ENCODE measurements around the gene DNAI1.
"Not testable (repeated sequence)": the region's sequence is repeated elsewhere in the genome, so short reads cannot be mapped to it uniquely, and the experiment has no call there.

DNAI1 gene

GRCh38 chr9:34458013-34458958 is at the start of gene DNAI1, which contains the start of gene FAM219A:
Gene DNAI1 (plus strand): TSS chr9:34458805. CDS start chr9:34459006, 201 bp downstream.
Gene FAM219A (minus strand): TSS chr9:34458570. CDS start chr9:34458263, 307 bp downstream.
- FAIRE-seq, result peak; percentile 76

GRCh38 chr9:34409154-34409553 is 49.5 kb upstream of the DNAI1 start:
- FAIRE-seq, result no peak
- no peak for DNase-seq (ENCODE audit: low spot score)

More at GRCh38 chr9:34458013-34458958, at the start of gene DNAI1, which contains the start of gene FAM219A:
- peak; percentile 99 for DNase-seq (ENCODE audit: low spot score)

GRCh38 chr9:34412336-34412735 is 46.3 kb upstream of the DNAI1 start:
- no peak for FAIRE-seq
- no peak for DNase-seq (ENCODE audit: low spot score)

- DNase-seq (ENCODE audit: low spot score) (peak; percentile 65), FAIRE-seq (peak; percentile 42)
Observed at GRCh38 chr9:34413231-34413852, 45.3 kb upstream of the DNAI1 start.

- DNase-seq (ENCODE audit: low spot score), result no peak
- no peak for FAIRE-seq
Observed at GRCh38 chr9:34417734-34418133, 40.9 kb upstream of the DNAI1 start.

GRCh38 chr9:34419716-34420504 is 38.7 kb upstream of the DNAI1 start:
- FAIRE-seq (no peak), DNase-seq (ENCODE audit: low spot score) (no peak)

- no peak for DNase-seq (ENCODE audit: low spot score)
- FAIRE-seq, result no peak
Observed at GRCh38 chr9:34426347-34427074, 32.1 kb upstream of the DNAI1 start.

- DNase-seq (ENCODE audit: low spot score) (no peak), FAIRE-seq (no peak)
Observed at GRCh38 chr9:34428325-34428958, 30.2 kb upstream of the DNAI1 start.

- DNase-seq (ENCODE audit: low spot score), result peak; percentile 62
- FAIRE-seq, result no peak
Observed at GRCh38 chr9:34430843-34431437, 27.7 kb upstream of the DNAI1 start.

GRCh38 chr9:34431667-34432066 is 26.9 kb upstream of the DNAI1 start:
- no peak for FAIRE-seq
- no peak for DNase-seq (ENCODE audit: low spot score)

- DNase-seq (ENCODE audit: low spot score) (peak; percentile 51), FAIRE-seq (no peak)
Observed at GRCh38 chr9:34437006-34437925, 21.3 kb upstream of the DNAI1 start.

GRCh38 chr9:34437926-34438307 is 20.7 kb upstream of the DNAI1 start:
- FAIRE-seq; DNase-seq (ENCODE audit: low spot score): not testable (repeated sequence)

- DNase-seq (ENCODE audit: low spot score); FAIRE-seq: not testable (repeated sequence)
Observed at GRCh38 chr9:34438465-34438864, 20.1 kb upstream of the DNAI1 start.

GRCh38 chr9:34440017-34440416 is 18.6 kb upstream of the DNAI1 start:
- no peak for DNase-seq (ENCODE audit: low spot score)
- FAIRE-seq, result no peak

- DNase-seq (ENCODE audit: low spot score) (no peak), FAIRE-seq (no peak)
Observed at GRCh38 chr9:34442770-34443169, 15.8 kb upstream of the DNAI1 start.

GRCh38 chr9:34443533-34443932 is 15.1 kb upstream of the DNAI1 start:
- DNase-seq (ENCODE audit: low spot score) (no peak), FAIRE-seq (no peak)

- FAIRE-seq (no peak), DNase-seq (ENCODE audit: low spot score) (no peak)
Observed at GRCh38 chr9:34443976-34444375, 14.6 kb upstream of the DNAI1 start.

- FAIRE-seq (no peak), DNase-seq (ENCODE audit: low spot score) (no peak)
Observed at GRCh38 chr9:34446468-34446891, 12.1 kb upstream of the DNAI1 start.

- no peak for FAIRE-seq
- DNase-seq (ENCODE audit: low spot score), result no peak
Observed at GRCh38 chr9:34446951-34447350, 11.7 kb upstream of the DNAI1 start.

All from urothelium cell line (cell line).